Testis (tissue), 2 donors: Measurements from ENCODE around the gene CFAP57.

ENCODE experiments used
- CTCF ChIP-seq, 3 experiments: fragments of 450-650 bp in 2 of 3; fragments of 200-600 bp in 1 of 3; sonication (generic) in 1 of 3; IDR thresholded peaks; one replicate each; pipeline ENCODE4 v1.5.1; 2016 to 2019; ENCODE audit warnings: antibody characterized with exemption in 3 of 3, mild to moderate bottlenecking in 2 of 3, moderate library complexity in 1 of 3
- POLR2A ChIP-seq: fragments of 450-650 bp; IDR thresholded peaks from one replicate; pipeline ENCODE4 v1.6.1; 2017; ENCODE audit warnings: antibody characterized with exemption, mild to moderate bottlenecking, moderate library complexity

GRCh38 chr1:43293896-43294760 is 122.0 kb downstream of the CFAP57 start:
- TF ChIP-seq POLR2A (no peak), CTCF (IDR thresholded peaks at IDR 0.05) (no peak)
